H1 (cell line): ENCODE data around the gene HS6ST2. TPM values are rescaled to one million over a fixed set of nuclear protein-coding genes. Genes with fewer than 3 reads are reported as not detected.

Experiments used
- CTBP2 ChIP-seq: IDR thresholded peaks from 2 replicates; pipeline ENCODE4 v1.7.0; 2011; ENCODE audit warnings: borderline replicate concordance, mild to moderate bottlenecking, moderate library complexity, mixed read lengths, low read length; ENCODE audit not compliant: insufficient read depth, insufficient read length
- EP300 ChIP-seq, 2 experiments: IDR thresholded peaks; 1 replicate in 1 of 2; 2 replicates in 1 of 2; pipeline ENCODE4 v1.6.1; 2011 to 2012; ENCODE audit warnings: low read depth in 2 of 2, low read length in 2 of 2, mild to moderate bottlenecking in 2 of 2, borderline replicate concordance in 1 of 2, inconsistent platforms in 1 of 2, moderate library complexity in 1 of 2
- JUN ChIP-seq: IDR thresholded peaks from 2 replicates; pipeline ENCODE4 v1.6.1; 2011; ENCODE audit warnings: low read depth, mild to moderate bottlenecking, improper control_type of control experiment, low read length
- POLR2AphosphoS5 ChIP-seq: IDR thresholded peaks from 2 replicates; pipeline ENCODE4 v1.6.1; 2011; ENCODE audit warnings: low read depth, low read length
- RXRA ChIP-seq: IDR thresholded peaks from 2 replicates; pipeline ENCODE4 v1.6.1; 2011; ENCODE audit warnings: low read depth, mild to moderate bottlenecking, low read length, moderate library complexity; ENCODE audit not compliant: insufficient read depth
- polyA plus RNA-seq, 7 experiments: library from polyadenylated mRNA; depleted of rRNA in 3 of 7; stranded (reverse) in 5 of 7; unstranded in 2 of 7; fragments of >200 nt in 5 of 7; fragments of 200-250 nt in 2 of 7; gene quantifications; 1 replicate in 5 of 7; 2 replicates in 1 of 7; 4 replicates in 1 of 7; pipeline versions ENCODE4 v1.2.1 to v1.2.3, GENCODE V29; 2011 to 2013; ENCODE audit warnings: missing spikeins in 2 of 7, mixed read lengths in 2 of 7
- total RNA-seq: library from RNA; stranded (reverse); fragmentation: NEBNext Ultra II Directional; extraction: Animal tissue kit (Norgen Biotek cat#: 25700); gene quantifications from 2 replicates; pipeline ENCODE4 v1.2.1, GENCODE V29; 2021

HS6ST2 gene
- total and polyA plus RNA-seq, 2 of the 8 experiments (the other 6 are each of a cell fraction or from before 2014, with no cell fraction given): 3.9 TPM

GRCh38 chrX:132810964-132811712 lies 147.3 kb downstream of the HS6ST2 start (continued):
- TF ChIP-seq JUN: no peak
- TF ChIP-seq EP300 (IDR thresholded peaks at IDR 0.05; ENCODE audit: borderline replicate concordance in 1 of 2, low read depth in 2 of 2, low read length in 2 of 2): no peak
- no peak for TF ChIP-seq RXRA
- no peak for TF ChIP-seq CTBP2
- no peak for TF ChIP-seq POLR2AphosphoS5
